Glutamatergic neuron (in vitro differentiated cells): Measurements from ENCODE around the gene CACTIN. TPM values are rescaled to one million over a fixed set of nuclear protein-coding genes. Genes with fewer than 3 reads are reported as not detected.
A peak's percentile ranks its signal among the peaks of the same experiment; 100 is the strongest.

ENCODE experiments used
- DNase-seq: peaks from one replicate; pipeline ENCODE4 v3.0.0; 2022
- H3K27ac Mint-ChIP-seq: one replicate; pipeline ENCODE4 v1.8.0; 2020; ENCODE audit warnings: mild to moderate bottlenecking, mixed read lengths, inconsistent platforms; ENCODE audit not compliant: unreplicated experiment
- H3K27me3 Mint-ChIP-seq: one replicate; pipeline ENCODE4 v1.8.0; 2020; ENCODE audit warnings: mild to moderate bottlenecking, moderate library complexity, mixed read lengths, inconsistent platforms; ENCODE audit not compliant: unreplicated experiment
- H3K36me3 Mint-ChIP-seq: one replicate; pipeline ENCODE4 v1.8.0; 2020; ENCODE audit warnings: mild to moderate bottlenecking, mixed read lengths, inconsistent platforms; ENCODE audit not compliant: unreplicated experiment
- H3K4me1 Mint-ChIP-seq: one replicate; pipeline ENCODE4 v1.8.0; 2020; ENCODE audit warnings: mild to moderate bottlenecking, low read depth, mixed read lengths, inconsistent platforms; ENCODE audit not compliant: unreplicated experiment
- H3K4me3 Mint-ChIP-seq: one replicate; pipeline ENCODE4 v1.8.0; 2020; ENCODE audit warnings: mild to moderate bottlenecking, mixed read lengths, inconsistent platforms; ENCODE audit not compliant: unreplicated experiment
- H3K9me3 Mint-ChIP-seq: one replicate; pipeline ENCODE4 v1.8.0; 2020; ENCODE audit warnings: mild to moderate bottlenecking, moderate library complexity, mixed read lengths, inconsistent platforms; ENCODE audit not compliant: unreplicated experiment
- total RNA-seq: library from RNA; stranded (reverse); fragmentation: NEBNext Ultra II Directional; extraction: Animal tissue kit (Norgen Biotek cat#: 25700); gene quantifications from one replicate; pipeline ENCODE4 v1.2.1, GENCODE V29; 2021; ENCODE audit not compliant: unreplicated experiment
- TF ChIP-seq, protein P1 (sequence below): fragments of 200-600 bp; sonication (generic); IDR thresholded peaks from one replicate; pipeline ENCODE4 v1.5.0; 2021; ENCODE audit not compliant: partially characterized antibody, unreplicated experiment

Gene CACTIN
- total RNA-seq, 1 donor from 2014 or later, result 29.7 TPM

DNA sequence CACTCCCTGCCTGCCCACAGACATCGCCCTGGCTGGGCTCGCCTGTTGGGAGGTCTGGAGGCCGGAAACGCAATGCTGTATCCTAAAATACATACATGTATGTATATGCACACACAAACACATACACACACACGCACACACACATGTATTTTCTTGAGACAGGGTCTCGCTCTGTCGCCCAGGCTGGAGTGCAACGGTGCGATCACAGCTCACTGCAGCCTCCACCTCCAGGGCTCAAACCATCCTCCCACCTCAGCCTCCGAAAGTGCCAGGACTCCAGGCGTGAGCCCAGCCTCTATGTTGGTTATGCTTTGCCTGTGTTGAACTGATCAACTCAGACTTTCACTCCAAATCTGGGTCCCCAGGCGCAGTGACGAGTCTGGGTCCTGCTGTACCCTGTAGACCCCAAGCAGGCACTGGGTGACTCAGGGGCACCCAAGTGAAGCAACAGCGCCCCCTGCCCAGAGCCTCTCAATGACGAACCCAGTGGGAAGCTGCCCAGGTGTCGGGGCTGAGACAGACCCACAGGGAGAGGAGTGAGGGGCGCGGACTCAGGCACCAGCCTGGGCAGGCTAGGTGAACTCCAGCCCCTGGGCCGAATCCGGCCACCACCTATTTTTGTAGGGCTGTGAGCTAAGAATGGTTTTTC is 27.4 kb upstream of the CACTIN start:
- Mint-ChIP-seq H3K9me3 (peaks cover 24% of the 10 kb centered on the region), H3K27me3 (peaks cover 20% of the 10 kb centered on the region), H3K4me1 (peaks cover 10% of the 10 kb centered on the region)

DNA sequence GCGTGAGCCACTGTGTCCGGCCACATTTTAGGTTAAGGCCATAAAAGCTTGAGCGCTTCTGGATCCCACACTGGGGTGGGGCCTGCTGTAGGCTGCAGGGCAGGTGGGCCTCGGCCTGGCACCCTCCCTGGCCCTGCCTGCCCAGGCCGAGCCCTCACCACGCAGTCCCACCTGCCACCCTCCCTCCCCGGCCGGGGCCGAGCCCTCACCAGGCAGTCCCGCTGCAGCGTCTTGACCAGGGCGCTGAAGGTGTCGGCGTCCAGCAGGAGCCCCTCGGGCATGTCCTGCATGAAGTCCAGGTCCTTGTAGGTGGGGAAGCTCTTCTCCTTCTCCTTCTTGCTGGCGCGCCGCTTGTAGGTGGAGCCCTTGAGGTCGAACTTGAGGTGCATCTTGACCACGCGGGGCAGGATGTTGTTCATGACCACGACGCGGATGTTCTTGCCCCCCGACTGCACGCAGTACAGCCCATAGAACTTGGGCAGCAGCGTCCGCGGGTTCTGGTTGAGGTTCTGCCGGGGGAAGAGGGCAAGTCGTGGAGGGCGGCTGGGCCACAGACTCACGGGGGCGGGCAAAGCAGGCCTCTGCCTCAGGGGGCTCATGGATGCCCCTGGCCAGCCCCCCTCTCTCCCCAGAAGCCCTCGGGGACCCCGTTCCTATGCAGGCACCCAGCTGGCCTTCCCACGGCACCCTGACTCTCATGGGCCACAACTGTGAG is 26.6 kb upstream of the CACTIN start:
- peaks cover 9% of the 10 kb centered on the region for H3K4me1 Mint-ChIP-seq
- TF ChIP-seq, protein P1, sequence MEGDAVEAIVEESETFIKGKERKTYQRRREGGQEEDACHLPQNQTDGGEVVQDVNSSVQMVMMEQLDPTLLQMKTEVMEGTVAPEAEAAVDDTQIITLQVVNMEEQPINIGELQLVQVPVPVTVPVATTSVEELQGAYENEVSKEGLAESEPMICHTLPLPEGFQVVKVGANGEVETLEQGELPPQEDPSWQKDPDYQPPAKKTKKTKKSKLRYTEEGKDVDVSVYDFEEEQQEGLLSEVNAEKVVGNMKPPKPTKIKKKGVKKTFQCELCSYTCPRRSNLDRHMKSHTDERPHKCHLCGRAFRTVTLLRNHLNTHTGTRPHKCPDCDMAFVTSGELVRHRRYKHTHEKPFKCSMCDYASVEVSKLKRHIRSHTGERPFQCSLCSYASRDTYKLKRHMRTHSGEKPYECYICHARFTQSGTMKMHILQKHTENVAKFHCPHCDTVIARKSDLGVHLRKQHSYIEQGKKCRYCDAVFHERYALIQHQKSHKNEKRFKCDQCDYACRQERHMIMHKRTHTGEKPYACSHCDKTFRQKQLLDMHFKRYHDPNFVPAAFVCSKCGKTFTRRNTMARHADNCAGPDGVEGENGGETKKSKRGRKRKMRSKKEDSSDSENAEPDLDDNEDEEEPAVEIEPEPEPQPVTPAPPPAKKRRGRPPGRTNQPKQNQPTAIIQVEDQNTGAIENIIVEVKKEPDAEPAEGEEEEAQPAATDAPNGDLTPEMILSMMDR, result no peak

More for the DNA sequence above, 27.4 kb upstream of the CACTIN start:
- peak overlapping the region; percentile 75 for H3K27ac Mint-ChIP-seq
- TF ChIP-seq, protein P1, result peak; percentile 35
- peak; percentile 60 for DNase-seq
- no peaks in the 10 kb centered on the region for H3K36me3 Mint-ChIP-seq
- H3K4me3 Mint-ChIP-seq, result no peak overlapping the region

DNA sequence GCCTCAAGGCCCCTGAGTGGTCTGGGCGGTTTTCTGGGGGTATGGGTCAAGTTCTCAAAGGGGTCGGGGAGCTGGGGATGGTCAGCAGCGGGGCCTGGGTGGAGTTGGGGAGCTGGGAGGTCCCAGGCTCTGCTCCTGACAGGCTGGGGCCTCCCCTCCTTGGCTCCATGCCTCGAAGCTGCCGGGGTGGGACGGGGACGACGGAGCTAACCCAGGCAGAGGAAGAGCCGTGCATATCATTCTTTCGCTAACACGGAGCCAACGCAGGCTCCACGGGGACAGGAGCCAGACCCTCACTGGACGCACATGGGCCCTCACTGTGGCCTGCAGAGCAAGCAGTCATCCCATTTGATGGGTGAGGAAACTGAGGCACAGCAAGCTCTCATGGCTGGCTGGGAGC is 25.8 kb upstream of the CACTIN start:
- DNase-seq, result no peak
- peaks cover 16% of the 10 kb centered on the region for H3K27me3 Mint-ChIP-seq
- peaks cover 21% of the 10 kb centered on the region for H3K9me3 Mint-ChIP-seq
- no peak overlapping the region for H3K27ac Mint-ChIP-seq
- no peaks in the 10 kb centered on the region for H3K36me3 Mint-ChIP-seq
- TF ChIP-seq, protein P1, result no peak
- H3K4me3 Mint-ChIP-seq, result no peak overlapping the region
- peaks cover 6% of the 10 kb centered on the region for H3K4me1 Mint-ChIP-seq

More for the DNA sequence above, 26.6 kb upstream of the CACTIN start:
- Mint-ChIP-seq H3K9me3 (peaks cover 24% of the 10 kb centered on the region), H3K36me3 (no peaks in the 10 kb centered on the region), H3K4me3 (no peak overlapping the region), H3K27me3 (peaks cover 20% of the 10 kb centered on the region), H3K27ac (no peak overlapping the region)
- no peak for DNase-seq

DNA sequence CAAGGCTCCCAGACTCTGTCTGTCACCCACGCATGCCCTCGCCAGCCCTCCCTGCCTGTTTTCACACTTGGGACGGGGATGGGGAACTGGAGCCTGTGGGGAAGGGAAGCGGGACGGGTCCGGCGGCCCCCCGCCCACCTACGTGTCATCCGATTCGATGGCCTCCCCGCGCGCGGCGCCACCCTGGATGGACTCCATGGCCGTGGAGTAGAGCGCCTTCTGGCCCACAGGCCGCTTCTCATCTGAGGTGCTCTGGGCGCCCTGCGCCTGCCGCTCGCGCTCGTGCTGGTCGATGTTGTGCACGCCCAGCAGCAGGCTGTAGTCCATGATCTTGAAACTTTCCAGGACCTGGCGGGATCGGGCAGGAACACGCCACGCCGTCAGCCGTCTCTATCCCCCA is 25.1 kb upstream of the CACTIN start:
- TF ChIP-seq, protein P1, result no peak
- peaks cover 12% of the 10 kb centered on the region for H3K27me3 Mint-ChIP-seq
- no peak overlapping the region for H3K4me3 Mint-ChIP-seq
- no peak overlapping the region for H3K27ac Mint-ChIP-seq
- peaks cover 15% of the 10 kb centered on the region for H3K9me3 Mint-ChIP-seq
- no peaks in the 10 kb centered on the region for H3K36me3 Mint-ChIP-seq
- DNase-seq, result no peak
- peaks cover 3% of the 10 kb centered on the region for H3K4me1 Mint-ChIP-seq

DNA sequence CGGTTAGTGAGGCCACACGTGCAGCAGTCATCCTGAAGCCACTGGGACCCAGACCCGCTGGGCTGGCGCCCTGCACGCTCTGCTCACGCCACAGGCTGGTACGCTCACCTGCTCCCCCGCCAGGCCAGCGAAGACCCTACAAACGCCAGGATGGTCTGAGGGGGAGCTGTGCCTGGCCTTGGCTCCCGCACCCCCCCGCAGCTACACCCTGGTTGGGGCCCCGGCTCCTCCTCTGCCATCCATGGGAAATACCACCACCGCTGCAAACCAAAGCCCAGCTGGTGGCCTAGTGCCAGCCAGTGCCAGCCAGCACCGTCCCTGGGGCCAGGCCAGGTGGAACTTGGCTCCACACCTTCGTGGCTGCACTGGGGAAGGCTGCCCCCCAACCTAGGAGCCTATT is 23.3 kb upstream of the CACTIN start:
- Mint-ChIP-seq H3K36me3 (no peaks in the 10 kb centered on the region), H3K27me3 (peaks cover 7% of the 10 kb centered on the region), H3K9me3 (peaks cover 8% of the 10 kb centered on the region), H3K4me1 (peaks cover 2% of the 10 kb centered on the region), H3K4me3 (no peak overlapping the region), H3K27ac (no peak overlapping the region)
- no peak for DNase-seq
- TF ChIP-seq, protein P1, result no peak
